Endothelial cell of umbilical vein (primary cell): ENCODE results near the gene ASRGL1. TPM values are rescaled to one million over a fixed set of nuclear protein-coding genes. Genes with fewer than 3 reads are reported as not detected.

Experiments
- BruUV-seq: library from RNA; stranded (reverse); fragments of 400-500 nt; replicated peaks from 2 replicates; lab custom pipeline; 2021; lab: Mats Ljungman, UMichigan
- CTCF ChIA-PET: fragments of 300-600, 350-600 bp; sonication (Branson Sonifier 250); formaldehyde crosslinking; loops from one replicate; lab custom pipeline; 2021; ENCODE audit warnings: antibody characterized with exemption, inconsistent platforms; lab: Charles Lee
- POLR2A ChIA-PET: fragments of 300-600, 350-600 bp; sonication (Branson Sonifier 250); formaldehyde crosslinking; loops from one replicate; lab custom pipeline; 2021; ENCODE audit warnings: antibody characterized with exemption, inconsistent platforms; lab: Charles Lee
- DNase-seq: peaks from one replicate; pipeline ENCODE4 v3.0.0-alpha.2; 2011; ENCODE audit warnings: low read depth, low spot score
- FAIRE-seq: peaks from 2 replicates; lab custom pipeline; 2011; peaks lifted over from hg19 to GRCh38; lab: Jason Lieb, UNC
- H2AFZ ChIP-seq: 2 replicates; pipeline ENCODE4 v1.6.0; 2012; ENCODE audit warnings: low read depth, low read length, control low read depth, inconsistent platforms
- H3K27ac ChIP-seq: 2 replicates; pipeline ENCODE4 v1.5.1; 2011; ENCODE audit warnings: low read depth, mild to moderate bottlenecking, control low read depth, low read length, moderate library complexity; ENCODE audit not compliant: insufficient read depth
- H3K27me3 ChIP-seq, 2 experiments: 2 replicates each; pipeline versions ENCODE4 v1.6.0 to v1.6.1; 2011; ENCODE audit warnings: low read length in 2 of 2, mixed read lengths in 1 of 2; ENCODE audit not compliant: control insufficient read depth in 2 of 2, insufficient read depth in 2 of 2
- H3K36me3 ChIP-seq, 2 experiments: 2 replicates in 1 of 2; 3 replicates in 1 of 2; pipeline ENCODE4 v1.5.1; 2011; ENCODE audit warnings: low read length in 2 of 2, mild to moderate bottlenecking in 1 of 2, moderate library complexity in 1 of 2; ENCODE audit not compliant: control insufficient read depth in 2 of 2, insufficient read depth in 2 of 2; ENCODE audit errors: extremely low read depth in 1 of 2
- H3K4me1 ChIP-seq: 3 replicates; pipeline ENCODE4 v1.5.1; 2011; ENCODE audit warnings: mild to moderate bottlenecking, low read length; ENCODE audit not compliant: control insufficient read depth, insufficient read depth; ENCODE audit errors: extremely low read depth
- H3K4me2 ChIP-seq: 2 replicates; pipeline ENCODE4 v1.6.1; 2011; ENCODE audit warnings: low read length, control low read depth, mixed read lengths; ENCODE audit not compliant: insufficient read depth
- H3K4me3 ChIP-seq, 3 experiments: fragments of 200-600 bp in 1 of 3; sonication (generic), shearing (Covaris generic) in 1 of 3; replicated peaks in 1 of 3; 2 replicates each; pipeline ENCODE4 v1.5.1; 2011 to 2016; ENCODE audit warnings: control low read depth in 3 of 3, low read length in 3 of 3, mild to moderate bottlenecking in 2 of 3, inconsistent platforms in 1 of 3, low read depth in 1 of 3, moderate library complexity in 1 of 3; ENCODE audit not compliant: insufficient read depth in 1 of 3
- H3K79me2 ChIP-seq: 2 replicates; pipeline ENCODE4 v1.6.0; 2012; ENCODE audit warnings: low read length, inconsistent platforms; ENCODE audit not compliant: control insufficient read depth, insufficient read depth
- H3K9ac ChIP-seq: replicated peaks from 2 replicates; pipeline ENCODE3; 2011; ENCODE audit warnings: low read length, control low read depth; ENCODE audit not compliant: insufficient read depth; ENCODE audit errors: extremely low read depth
- H3K9me1 ChIP-seq: replicated peaks from 3 replicates; pipeline ENCODE4 v1.6.0; 2011; ENCODE audit warnings: mild to moderate bottlenecking, low read length; ENCODE audit not compliant: control insufficient read depth, insufficient read depth; ENCODE audit errors: extremely low read depth
- H3K9me3 ChIP-seq: replicated peaks from 2 replicates; pipeline ENCODE4 v1.5.1; 2012; ENCODE audit warnings: low read length, inconsistent platforms; ENCODE audit not compliant: control insufficient read depth, insufficient read depth
- H4K20me1 ChIP-seq: replicated peaks from 2 replicates; pipeline ENCODE3; 2011; ENCODE audit warnings: mild to moderate bottlenecking, low read length; ENCODE audit not compliant: control insufficient read depth, insufficient read depth; ENCODE audit errors: extremely low read depth
- EZH2 ChIP-seq: IDR thresholded peaks from 2 replicates; pipeline ENCODE4 v1.6.1; 2012; ENCODE audit warnings: borderline replicate concordance, low read depth, mild to moderate bottlenecking, moderate library complexity, low read length, inconsistent platforms; ENCODE audit not compliant: severe bottlenecking
- FOS ChIP-seq: IDR thresholded peaks from 2 replicates; pipeline ENCODE4 v1.6.1; 2011; ENCODE audit warnings: mild to moderate bottlenecking, low read length, moderate library complexity, borderline replicate concordance; ENCODE audit not compliant: insufficient read depth
- GATA2 ChIP-seq: IDR thresholded peaks from 2 replicates; pipeline ENCODE4 v1.7.0; 2011; ENCODE audit warnings: low read depth, mild to moderate bottlenecking, moderate library complexity, mixed read lengths, low read length; ENCODE audit not compliant: insufficient read length, insufficient read depth
- JUN ChIP-seq: IDR thresholded peaks from 2 replicates; pipeline ENCODE4 v1.6.1; 2011; ENCODE audit warnings: borderline replicate concordance, low read depth; ENCODE audit not compliant: insufficient read length, insufficient read depth
- MYC ChIP-seq: IDR thresholded peaks from one replicate; pipeline ENCODE4 v1.6.1; 2011; ENCODE audit warnings: mild to moderate bottlenecking, low read depth, low read length
- POLR2A ChIP-seq: IDR thresholded peaks from 2 replicates; pipeline ENCODE4 v1.6.1; 2012; ENCODE audit warnings: low read depth, mild to moderate bottlenecking, control low read depth, low read length
- POLR2AphosphoS5 ChIP-seq: IDR thresholded peaks from 2 replicates; pipeline ENCODE4 v1.6.1; 2012; ENCODE audit warnings: low read depth, mild to moderate bottlenecking, control low read depth, low read length, moderate library complexity; ENCODE audit not compliant: insufficient read depth
- dilution Hi-C: fragments of 300-500 bp; cut with MboI; formaldehyde crosslinking; loops from one replicate; pipeline ENCODE4 v1.15.0; 2019; ENCODE audit warnings: low sequenced_read_pairs; ENCODE audit not compliant: extremely low pct_ligation_motif_present
- intact Hi-C: fragments of 100-400 bp; cut with micrococcal nuclease; formaldehyde crosslinking; loops from one replicate; pipeline ENCODE4 v1.10.0; 2022
- polyA plus RNA-seq, 4 experiments: library from polyadenylated mRNA; depleted of rRNA in 3 of 4; stranded (reverse) in 3 of 4; unstranded in 1 of 4; fragments of >200 nt; gene quantifications; 2 replicates each; pipeline versions ENCODE4 v1.2.1 to v1.2.3, GENCODE V29; 2011 to 2012; ENCODE audit warnings: missing spikeins in 1 of 4
- total RNA-seq: library from RNA; stranded (reverse); gene quantifications from 2 replicates; pipeline ENCODE4 v1.2.3, GENCODE V29; 2021
- TF ChIP-seq, protein P1 (sequence below), 2 donors: IDR thresholded peaks; 1 replicate in 1 of 2; 2 replicates in 1 of 2; pipeline ENCODE4 v1.5.1; 2011; ENCODE audit warnings: low read length in 2 of 2, mild to moderate bottlenecking in 2 of 2, moderate library complexity in 2 of 2, control low read depth in 1 of 2, inconsistent platforms in 1 of 2, low read depth in 1 of 2; ENCODE audit not compliant: insufficient read depth in 1 of 2; ENCODE audit errors: extremely low read depth in 1 of 2
- TF ChIP-seq, protein P2 (sequence below): IDR thresholded peaks from 2 replicates; pipeline ENCODE4 v1.6.1; 2011; ENCODE audit not compliant: insufficient read depth, insufficient read length

ASRGL1 gene
- total and polyA plus RNA-seq, 2 donors (not counting 3 experiments of a cell fraction or from before 2014, with no cell fraction given), result 33.1 to 36.0 TPM

DNA sequence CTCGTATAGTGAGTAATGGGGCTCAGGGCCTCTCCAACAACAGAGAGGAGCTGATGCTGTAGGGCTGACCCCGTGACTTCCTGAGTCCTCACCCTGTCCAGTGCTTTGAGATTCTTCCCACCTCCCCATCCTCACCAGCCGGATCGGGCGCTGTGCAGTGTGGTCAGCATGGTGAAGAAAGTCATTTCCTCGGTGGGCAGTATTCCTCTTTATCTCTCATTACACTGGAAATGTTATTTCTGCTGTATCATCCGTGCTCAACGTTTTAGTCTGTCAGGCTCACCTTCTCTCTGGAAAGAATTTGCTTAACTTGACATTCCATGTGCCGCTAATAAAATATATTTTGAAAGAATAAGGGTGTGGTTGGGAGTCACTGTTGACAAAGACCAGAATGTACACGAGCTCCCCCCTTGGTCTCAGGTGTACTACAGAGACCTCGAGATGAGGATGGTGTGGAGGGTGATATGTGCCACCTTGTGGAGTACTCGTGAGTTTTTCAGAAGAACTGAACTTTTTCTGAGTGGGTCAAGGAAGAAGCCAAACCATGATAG lies 55.9 kb downstream of the ASRGL1 start:
- no TSS peak for BruUV-seq
- no peak for TF ChIP-seq EZH2
- TF ChIP-seq JUN, result no peak
- TF ChIP-seq POLR2A, result no peak
- TF ChIP-seq FOS, result no peak
- TF ChIP-seq, protein P1, sequence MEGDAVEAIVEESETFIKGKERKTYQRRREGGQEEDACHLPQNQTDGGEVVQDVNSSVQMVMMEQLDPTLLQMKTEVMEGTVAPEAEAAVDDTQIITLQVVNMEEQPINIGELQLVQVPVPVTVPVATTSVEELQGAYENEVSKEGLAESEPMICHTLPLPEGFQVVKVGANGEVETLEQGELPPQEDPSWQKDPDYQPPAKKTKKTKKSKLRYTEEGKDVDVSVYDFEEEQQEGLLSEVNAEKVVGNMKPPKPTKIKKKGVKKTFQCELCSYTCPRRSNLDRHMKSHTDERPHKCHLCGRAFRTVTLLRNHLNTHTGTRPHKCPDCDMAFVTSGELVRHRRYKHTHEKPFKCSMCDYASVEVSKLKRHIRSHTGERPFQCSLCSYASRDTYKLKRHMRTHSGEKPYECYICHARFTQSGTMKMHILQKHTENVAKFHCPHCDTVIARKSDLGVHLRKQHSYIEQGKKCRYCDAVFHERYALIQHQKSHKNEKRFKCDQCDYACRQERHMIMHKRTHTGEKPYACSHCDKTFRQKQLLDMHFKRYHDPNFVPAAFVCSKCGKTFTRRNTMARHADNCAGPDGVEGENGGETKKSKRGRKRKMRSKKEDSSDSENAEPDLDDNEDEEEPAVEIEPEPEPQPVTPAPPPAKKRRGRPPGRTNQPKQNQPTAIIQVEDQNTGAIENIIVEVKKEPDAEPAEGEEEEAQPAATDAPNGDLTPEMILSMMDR (IDR thresholded peaks at IDR 0.05; ENCODE audit: extremely low read depth in 1 of 2, insufficient read depth in 1 of 2, low read depth in 1 of 2, low read length in 2 of 2), result no peak
- TF ChIP-seq GATA2, result no peak
- TF ChIP-seq POLR2AphosphoS5, result no peak
- TF ChIP-seq MYC, result no peak
- TF ChIP-seq, protein P2, sequence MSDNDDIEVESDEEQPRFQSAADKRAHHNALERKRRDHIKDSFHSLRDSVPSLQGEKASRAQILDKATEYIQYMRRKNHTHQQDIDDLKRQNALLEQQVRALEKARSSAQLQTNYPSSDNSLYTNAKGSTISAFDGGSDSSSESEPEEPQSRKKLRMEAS, result no peak
- dilution Hi-C loops, result no loop called here
- Histone ChIP-seq H3K4me1 (peaks cover 4% of the 10 kb centered on the region), H3K27me3 (no peaks in the 10 kb centered on the region), H4K20me1 (no peaks in the 10 kb centered on the region), H3K79me2 (no peaks in the 10 kb centered on the region), H3K4me3 (no peak overlapping the region), H3K36me3 (no peaks in the 10 kb centered on the region), H3K27ac (no peak overlapping the region), H3K9me1 (no peaks in the 10 kb centered on the region), H3K4me2 (no peak overlapping the region), H3K9me3 (no peaks in the 10 kb centered on the region), H3K9ac (no peak overlapping the region), H2AFZ (no peak overlapping the region)
- DNase-seq, result no peak
- intact Hi-C loops, result no loop called here
- ChIA-PET CTCF (interaction anchor here (0.5 to 4.7 kb wide), 7 partner anchors 12 to 303 kb away, joined by 3 to 122 read pairs (median 6); partner anchors contain the start of gene AHNAK), POLR2A (no interaction called here)
- no peak for FAIRE-seq
